Activated B cell treated with CpG ODN at 0.5 μM for 24 hours (primary cell): ENCODE measurements around the gene CDADC1. TPM values are rescaled to one million over a fixed set of nuclear protein-coding genes. Genes with fewer than 3 reads are reported as not detected.

Source experiments
- ATAC-seq: fragments of 200-7000 bp; cut with Tn5 transposase; one replicate; pipeline ENCODE4 v1.10.0; 2021; ENCODE audit warnings: low read depth, mild to moderate bottlenecking, moderate library complexity
- CTCF ChIA-PET: fragments of 350-600 bp; sonication (Branson Sonifier 250); formaldehyde crosslinking; loops from one replicate; lab custom pipeline; 2021; ENCODE audit warnings: antibody characterized with exemption; lab: Charles Lee
- POLR2A ChIA-PET: fragments of 350-600 bp; sonication (Branson Sonifier 250); formaldehyde crosslinking; loops from one replicate; lab custom pipeline; 2021; ENCODE audit warnings: antibody characterized with exemption; lab: Charles Lee
- DNase-seq: peaks from one replicate; pipeline ENCODE4 v3.0.0; 2022
- H3K27ac Mint-ChIP-seq: one replicate; pipeline ENCODE4 v1.8.0; 2020; ENCODE audit warnings: mixed read lengths
- H3K27me3 Mint-ChIP-seq: one replicate; pipeline ENCODE4 v1.8.0; 2021; ENCODE audit warnings: mixed read lengths
- H3K36me3 Mint-ChIP-seq: one replicate; pipeline ENCODE4 v1.8.0; 2021; ENCODE audit warnings: low read depth, mixed read lengths
- H3K4me1 Mint-ChIP-seq: one replicate; pipeline ENCODE4 v1.8.0; 2021; ENCODE audit warnings: mixed read lengths
- H3K4me3 Mint-ChIP-seq: one replicate; pipeline ENCODE4 v1.8.0; 2020; ENCODE audit warnings: mild to moderate bottlenecking, mixed read lengths
- H3K9me3 Mint-ChIP-seq: one replicate; pipeline ENCODE4 v1.8.0; 2020; ENCODE audit warnings: mixed read lengths
- intact Hi-C: fragments of 100-400 bp; cut with micrococcal nuclease; formaldehyde crosslinking; loops from one replicate; pipeline ENCODE4 v1.15.1; 2024
- total RNA-seq: library from RNA; stranded (reverse); gene quantifications from 2 replicates; pipeline ENCODE4 v1.2.3, GENCODE V29; 2022
- TF ChIP-seq, protein P1 (sequence below): fragments of 200-600 bp; IDR thresholded peaks from one replicate; pipeline ENCODE4 v1.8.0; 2022; ENCODE audit warnings: antibody characterized with exemption, mild to moderate bottlenecking

CDADC1 gene
- total RNA-seq, 1 donor from 2014 or later, result 10.4 TPM

DNA sequence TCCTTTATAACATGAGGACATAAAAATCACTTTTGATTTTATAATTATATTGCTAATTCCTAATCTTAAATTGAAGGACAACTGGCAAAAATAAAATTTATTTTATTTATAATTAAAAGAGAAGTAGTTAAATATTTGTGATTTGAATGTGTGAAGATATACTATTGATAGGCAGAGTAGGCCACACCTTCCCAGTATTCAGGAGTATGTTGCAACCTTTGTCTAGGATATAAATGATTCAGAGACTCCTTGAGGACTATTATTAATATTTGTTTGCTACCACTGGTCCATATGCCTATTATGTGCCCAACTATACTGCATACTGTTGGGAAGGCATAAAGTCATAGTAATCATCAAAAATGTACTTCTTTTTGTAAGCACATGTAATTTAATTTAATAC is 94.2 kb downstream of the CDADC1 start:
- Mint-ChIP-seq H3K36me3 (peaks cover 11% of the 10 kb centered on the region), H3K27ac (no peak overlapping the region), H3K9me3 (no peaks in the 10 kb centered on the region), H3K4me1 (no peaks in the 10 kb centered on the region), H3K4me3 (no peak overlapping the region), H3K27me3 (no peaks in the 10 kb centered on the region)
- ATAC-seq (no peak), DNase-seq (no peak)
- ChIA-PET CTCF (no interaction called here), POLR2A (no interaction called here)
- TF ChIP-seq, protein P1, sequence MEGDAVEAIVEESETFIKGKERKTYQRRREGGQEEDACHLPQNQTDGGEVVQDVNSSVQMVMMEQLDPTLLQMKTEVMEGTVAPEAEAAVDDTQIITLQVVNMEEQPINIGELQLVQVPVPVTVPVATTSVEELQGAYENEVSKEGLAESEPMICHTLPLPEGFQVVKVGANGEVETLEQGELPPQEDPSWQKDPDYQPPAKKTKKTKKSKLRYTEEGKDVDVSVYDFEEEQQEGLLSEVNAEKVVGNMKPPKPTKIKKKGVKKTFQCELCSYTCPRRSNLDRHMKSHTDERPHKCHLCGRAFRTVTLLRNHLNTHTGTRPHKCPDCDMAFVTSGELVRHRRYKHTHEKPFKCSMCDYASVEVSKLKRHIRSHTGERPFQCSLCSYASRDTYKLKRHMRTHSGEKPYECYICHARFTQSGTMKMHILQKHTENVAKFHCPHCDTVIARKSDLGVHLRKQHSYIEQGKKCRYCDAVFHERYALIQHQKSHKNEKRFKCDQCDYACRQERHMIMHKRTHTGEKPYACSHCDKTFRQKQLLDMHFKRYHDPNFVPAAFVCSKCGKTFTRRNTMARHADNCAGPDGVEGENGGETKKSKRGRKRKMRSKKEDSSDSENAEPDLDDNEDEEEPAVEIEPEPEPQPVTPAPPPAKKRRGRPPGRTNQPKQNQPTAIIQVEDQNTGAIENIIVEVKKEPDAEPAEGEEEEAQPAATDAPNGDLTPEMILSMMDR, result no peak
- intact Hi-C loops, result loop anchor here (10.0 kb wide), 1 partner anchor 53 kb away; no protein-coding TSS in a partner anchor

DNA sequence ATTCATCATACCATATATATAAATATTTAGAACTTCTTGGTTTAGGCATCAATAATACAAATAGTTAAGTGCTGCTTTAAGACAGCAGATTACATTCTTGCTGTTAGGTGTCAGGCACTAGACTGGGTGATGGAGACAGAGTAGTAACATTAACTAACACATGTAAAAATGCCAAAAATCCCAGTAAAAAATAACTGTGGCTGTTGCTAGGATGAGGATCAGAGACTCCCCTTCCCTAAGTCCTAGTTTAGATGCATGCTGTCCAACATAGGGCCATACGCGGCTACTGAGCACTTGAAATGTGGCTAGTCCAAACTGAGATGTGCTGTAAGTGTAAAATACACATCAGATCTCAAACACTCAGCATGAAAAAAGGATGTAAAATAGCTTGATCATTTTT is 94.7 kb downstream of the CDADC1 start:
- TF ChIP-seq, protein P1, result no peak
- POLR2A ChIA-PET, result no interaction called here
- peaks cover 11% of the 10 kb centered on the region for H3K36me3 Mint-ChIP-seq
- no peak overlapping the region for H3K4me3 Mint-ChIP-seq
- no peaks in the 10 kb centered on the region for H3K27me3 Mint-ChIP-seq
- CTCF ChIA-PET, result no interaction called here
- no peak for DNase-seq
- no peaks in the 10 kb centered on the region for H3K9me3 Mint-ChIP-seq
- intact Hi-C loops, result loop anchor here (10.0 kb wide), 1 partner anchor 52 kb away; no protein-coding TSS in a partner anchor
- no peak for ATAC-seq
- no peaks in the 10 kb centered on the region for H3K4me1 Mint-ChIP-seq
- no peak overlapping the region for H3K27ac Mint-ChIP-seq

Other genes with a start within 250 kb of the CDADC1 start
- gene MLNR, start 27.6 kb upstream of the CDADC1 start, total RNA-seq, result not detected in 2 replicates
- 3.4 and 4.0 TPM in 2 replicates for gene CAB39L, start 196.1 kb downstream of the CDADC1 start, total RNA-seq
- gene SETDB2, start 196.3 kb downstream of the CDADC1 start, total RNA-seq, result 23.6 and 25.1 TPM in 2 replicates
- 128 and 148 TPM in 2 replicates for gene PHF11, start 248.0 kb downstream of the CDADC1 start, total RNA-seq